ENCODE results near the gene APBA2.

- TF ChIP-seq CTCF (conservative IDR thresholded peaks at IDR 0.05) (no peak), ZFX (IDR thresholded peaks at IDR 0.05) (no peak)
These were observed 180.5 kb downstream of the APBA2 start for GRCh38 chr15:29066310-29066709.

Data from C4-2B (cell line).